Neural cell (in vitro differentiated cells): ENCODE measurements around the gene MC5R. TPM values are rescaled to one million over a fixed set of nuclear protein-coding genes. Genes with fewer than 3 reads are reported as not detected.

Experiments
- H2AFZ ChIP-seq: fragments of 200-600, 300-800 bp; sonication (generic), shearing (Covaris generic); 2 replicates; pipeline ENCODE4 v1.6.0; 2014; ENCODE audit warnings: low read depth, mild to moderate bottlenecking, antibody characterized with exemption, low read length, moderate library complexity
- H3F3A ChIP-seq: fragments of 200-600 bp; shearing (Covaris generic); 2 replicates; pipeline ENCODE4 v1.6.1; 2016; ENCODE audit warnings: mild to moderate bottlenecking, moderate library complexity, mixed read lengths, antibody characterized with exemption, low read length; ENCODE audit not compliant: insufficient read depth, poor library complexity, severe bottlenecking
- H3K27ac ChIP-seq: fragments of 200-600, 300-800 bp; sonication (generic), shearing (Covaris generic); 2 replicates; pipeline ENCODE4 v1.5.1; 2014; ENCODE audit warnings: mild to moderate bottlenecking, low read length, moderate library complexity
- H3K27me3 ChIP-seq: fragments of 300-800, 200-600 bp; sonication (generic), shearing (Covaris generic); 2 replicates; pipeline ENCODE4 v1.6.0; 2014; ENCODE audit warnings: mild to moderate bottlenecking, low read depth, low read length, moderate library complexity; ENCODE audit not compliant: insufficient read depth
- H3K36me3 ChIP-seq: fragments of 300-800, 200-600 bp; sonication (generic), shearing (Covaris generic); 2 replicates; pipeline ENCODE4 v1.5.1; 2014; ENCODE audit warnings: mild to moderate bottlenecking, antibody characterized with exemption, low read length, moderate library complexity; ENCODE audit not compliant: insufficient read depth
- H3K4me2 ChIP-seq: fragments of 300-800, 200-600 bp; sonication (generic), shearing (Covaris generic); 2 replicates; pipeline ENCODE4 v1.6.0; 2014; ENCODE audit warnings: mild to moderate bottlenecking, low read length
- H3K4me3 ChIP-seq: fragments of 300-800, 200-600 bp; sonication (generic), shearing (Covaris generic); 2 replicates; pipeline ENCODE4 v1.5.1; 2014; ENCODE audit warnings: mild to moderate bottlenecking, low read length, moderate library complexity
- H3K79me2 ChIP-seq: fragments of 200-600 bp; shearing (Covaris generic); replicated peaks from 2 replicates; pipeline ENCODE4 v1.6.0; 2014; ENCODE audit warnings: mild to moderate bottlenecking, low read length, moderate library complexity; ENCODE audit not compliant: insufficient read depth
- H3K9ac ChIP-seq: fragments of 300-800, 200-600 bp; sonication (generic), shearing (Covaris generic); 2 replicates; pipeline ENCODE4 v1.6.1; 2016; ENCODE audit warnings: mild to moderate bottlenecking, low read length, mixed read lengths
- H3K9me2 ChIP-seq: fragments of 200-600 bp; shearing (Covaris generic); 2 replicates; pipeline ENCODE4 v1.6.1; 2016; ENCODE audit warnings: mild to moderate bottlenecking, low read length, mixed read lengths; ENCODE audit not compliant: insufficient read depth
- H3K9me3 ChIP-seq: fragments of 200-600, 300-800 bp; sonication (generic), shearing (Covaris generic); 2 replicates; pipeline ENCODE4 v1.6.1; 2016; ENCODE audit warnings: mild to moderate bottlenecking, mixed run types, low read length, moderate library complexity, mixed read lengths
- H4K20me1 ChIP-seq: fragments of 200-600 bp; shearing (Covaris generic); 2 replicates; pipeline ENCODE4 v1.6.1; 2016; ENCODE audit warnings: mild to moderate bottlenecking, mixed run types; ENCODE audit not compliant: insufficient read depth
- EP300 ChIP-seq: fragments of 450-650 bp; conservative IDR thresholded peaks from 2 replicates; pipeline ENCODE4 v1.6.1; 2014; ENCODE audit warnings: antibody characterized with exemption, mild to moderate bottlenecking, moderate library complexity; ENCODE audit not compliant: poor library complexity, severe bottlenecking
- EZH2 ChIP-seq: fragments of 200-600, 300-800 bp; shearing (Covaris generic), sonication (generic); IDR thresholded peaks from 2 replicates; pipeline ENCODE4 v1.6.1; 2014; ENCODE audit warnings: antibody characterized with exemption, low read length, borderline replicate concordance, mild to moderate bottlenecking; ENCODE audit not compliant: insufficient read depth, poor library complexity, severe bottlenecking
- MXI1 ChIP-seq: fragments of 450-650 bp; conservative IDR thresholded peaks from 2 replicates; pipeline ENCODE4 v1.6.1; 2014; ENCODE audit warnings: antibody characterized with exemption, mild to moderate bottlenecking; ENCODE audit not compliant: poor library complexity, severe bottlenecking
- POLR2AphosphoS5 ChIP-seq: IDR thresholded peaks from 2 replicates; pipeline ENCODE4 v1.6.1; 2012
- RAD21 ChIP-seq: fragments of 450-650 bp; conservative IDR thresholded peaks from 2 replicates; pipeline ENCODE4 v1.6.1; 2014; ENCODE audit warnings: antibody characterized with exemption, mild to moderate bottlenecking, moderate library complexity
- SMC3 ChIP-seq: fragments of 450-650 bp; conservative IDR thresholded peaks from 2 replicates; pipeline ENCODE4 v1.6.1; 2014; ENCODE audit warnings: antibody characterized with exemption, mild to moderate bottlenecking, moderate library complexity; ENCODE audit not compliant: poor library complexity
- TAF1 ChIP-seq: IDR thresholded peaks from 2 replicates; pipeline ENCODE4 v1.6.1; 2012; ENCODE audit warnings: low read depth
- polyA plus RNA-seq: library from polyadenylated mRNA; depleted of rRNA; stranded (reverse); fragments of >200 nt; gene quantifications from 2 replicates; pipeline ENCODE4 v1.2.3, GENCODE V29; 2014
- TF ChIP-seq, protein P1 (sequence below): IDR thresholded peaks from 2 replicates; pipeline ENCODE4 v1.6.1; 2012; ENCODE audit warnings: borderline replicate concordance
- TF ChIP-seq, protein P2 (sequence below): fragments of 450-650 bp; IDR thresholded peaks from 2 replicates; pipeline ENCODE4 v1.5.1; 2014; ENCODE audit warnings: antibody characterized with exemption, mild to moderate bottlenecking, moderate library complexity; ENCODE audit not compliant: poor library complexity, severe bottlenecking

MC5R gene
- polyA plus RNA-seq, 1 donor from 2014 or later = not detected

DNA sequence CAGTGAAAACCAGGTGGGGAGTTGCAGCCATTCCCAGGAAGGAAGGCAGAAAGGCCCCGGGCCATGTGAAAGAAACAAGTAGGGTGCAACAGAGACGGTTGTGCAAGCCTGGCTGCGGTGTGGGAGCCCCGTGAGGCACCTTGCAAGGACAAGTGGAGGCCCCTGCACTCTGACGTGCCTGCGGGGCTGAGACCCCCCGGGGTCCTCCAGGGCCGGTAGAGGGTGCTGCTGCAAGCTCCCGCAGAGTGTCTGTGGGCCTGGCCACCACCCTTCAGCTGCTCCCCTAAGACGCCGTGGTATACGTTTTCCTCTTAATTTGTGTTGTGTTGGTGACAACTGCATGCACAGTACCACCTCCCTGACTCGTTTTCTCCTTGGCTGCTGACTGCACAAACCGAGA, 27.4 kb upstream of the MC5R start:
- Histone ChIP-seq H3F3A (no peaks in the 10 kb centered on the region), H3K27me3 (peaks cover 12% of the 10 kb centered on the region), H3K9ac (no peak overlapping the region), H3K4me3 (no peak overlapping the region), H3K36me3 (no peaks in the 10 kb centered on the region), H2AFZ (no peak overlapping the region), H3K4me2 (no peak overlapping the region), H3K9me2 (no peaks in the 10 kb centered on the region), H3K79me2 (no peaks in the 10 kb centered on the region), H4K20me1 (no peaks in the 10 kb centered on the region), H3K27ac (no peak overlapping the region), H3K9me3 (no peaks in the 10 kb centered on the region)
- TF ChIP-seq TAF1 (no peak), RAD21 (no peak), EZH2 (no peak), SMC3 (no peak)
- TF ChIP-seq, protein P1, sequence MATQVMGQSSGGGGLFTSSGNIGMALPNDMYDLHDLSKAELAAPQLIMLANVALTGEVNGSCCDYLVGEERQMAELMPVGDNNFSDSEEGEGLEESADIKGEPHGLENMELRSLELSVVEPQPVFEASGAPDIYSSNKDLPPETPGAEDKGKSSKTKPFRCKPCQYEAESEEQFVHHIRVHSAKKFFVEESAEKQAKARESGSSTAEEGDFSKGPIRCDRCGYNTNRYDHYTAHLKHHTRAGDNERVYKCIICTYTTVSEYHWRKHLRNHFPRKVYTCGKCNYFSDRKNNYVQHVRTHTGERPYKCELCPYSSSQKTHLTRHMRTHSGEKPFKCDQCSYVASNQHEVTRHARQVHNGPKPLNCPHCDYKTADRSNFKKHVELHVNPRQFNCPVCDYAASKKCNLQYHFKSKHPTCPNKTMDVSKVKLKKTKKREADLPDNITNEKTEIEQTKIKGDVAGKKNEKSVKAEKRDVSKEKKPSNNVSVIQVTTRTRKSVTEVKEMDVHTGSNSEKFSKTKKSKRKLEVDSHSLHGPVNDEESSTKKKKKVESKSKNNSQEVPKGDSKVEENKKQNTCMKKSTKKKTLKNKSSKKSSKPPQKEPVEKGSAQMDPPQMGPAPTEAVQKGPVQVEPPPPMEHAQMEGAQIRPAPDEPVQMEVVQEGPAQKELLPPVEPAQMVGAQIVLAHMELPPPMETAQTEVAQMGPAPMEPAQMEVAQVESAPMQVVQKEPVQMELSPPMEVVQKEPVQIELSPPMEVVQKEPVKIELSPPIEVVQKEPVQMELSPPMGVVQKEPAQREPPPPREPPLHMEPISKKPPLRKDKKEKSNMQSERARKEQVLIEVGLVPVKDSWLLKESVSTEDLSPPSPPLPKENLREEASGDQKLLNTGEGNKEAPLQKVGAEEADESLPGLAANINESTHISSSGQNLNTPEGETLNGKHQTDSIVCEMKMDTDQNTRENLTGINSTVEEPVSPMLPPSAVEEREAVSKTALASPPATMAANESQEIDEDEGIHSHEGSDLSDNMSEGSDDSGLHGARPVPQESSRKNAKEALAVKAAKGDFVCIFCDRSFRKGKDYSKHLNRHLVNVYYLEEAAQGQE = no peak

DNA sequence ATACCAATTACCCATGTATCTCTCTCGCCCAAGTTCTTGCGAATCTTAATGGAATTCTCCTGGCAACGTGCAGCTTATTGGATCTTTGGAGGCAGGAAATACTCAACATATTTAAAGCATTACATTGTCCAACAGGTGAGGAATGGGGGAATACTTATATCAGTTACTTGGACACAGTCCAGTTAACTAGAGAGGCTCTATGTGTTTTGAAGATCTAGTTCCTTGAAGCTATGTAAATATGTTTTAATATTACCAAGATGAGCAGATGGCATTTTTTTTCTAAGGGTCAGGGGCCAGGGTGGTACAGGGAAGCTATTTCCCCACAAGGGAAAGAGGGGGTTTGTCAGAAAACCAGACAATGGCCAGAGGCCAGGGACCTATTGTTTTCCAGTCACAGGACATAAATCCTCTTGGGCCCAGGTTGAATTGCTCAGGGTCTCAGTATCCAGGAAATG, 26.8 kb upstream of the MC5R start:
- no peak overlapping the region for H3K4me3 ChIP-seq
- H2AFZ ChIP-seq = no peak overlapping the region
- no peaks in the 10 kb centered on the region for H3K9me3 ChIP-seq
- no peaks in the 10 kb centered on the region for H4K20me1 ChIP-seq
- no peak overlapping the region for H3K4me2 ChIP-seq
- no peaks in the 10 kb centered on the region for H3F3A ChIP-seq
- H3K9ac ChIP-seq = no peak overlapping the region
- no peak overlapping the region for H3K27ac ChIP-seq
- H3K27me3 ChIP-seq = peaks cover 14% of the 10 kb centered on the region
- no peaks in the 10 kb centered on the region for H3K36me3 ChIP-seq
- no peaks in the 10 kb centered on the region for H3K9me2 ChIP-seq
- no peak for TF ChIP-seq EZH2
- TF ChIP-seq MXI1 = no peak
- TF ChIP-seq POLR2AphosphoS5 = no peak
- TF ChIP-seq RAD21 = no peak
- no peak for TF ChIP-seq SMC3
- no peak for TF ChIP-seq EP300
- H3K79me2 ChIP-seq = no peaks in the 10 kb centered on the region

DNA sequence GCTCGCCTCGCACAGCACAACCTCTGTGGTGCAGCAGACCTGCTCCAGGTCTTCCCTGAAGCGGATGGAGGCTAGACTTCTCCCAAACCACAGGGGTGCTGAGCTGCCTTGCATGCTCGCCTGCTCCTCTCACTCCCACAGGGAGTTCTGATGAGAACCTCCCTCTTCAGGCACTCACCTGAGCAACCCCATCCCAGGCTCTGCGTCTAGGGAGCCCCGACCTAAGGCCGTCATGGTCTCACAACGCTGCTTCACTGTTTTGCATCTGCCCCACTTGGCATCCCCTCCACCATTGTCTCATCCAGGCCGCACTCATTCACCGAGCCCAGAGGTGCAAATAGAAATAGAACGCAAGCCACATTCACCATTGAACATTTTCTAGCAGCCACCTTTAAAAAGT, 24.6 kb upstream of the MC5R start:
- Histone ChIP-seq H3K9ac (no peak overlapping the region), H3K4me2 (no peak overlapping the region), H3K9me2 (no peaks in the 10 kb centered on the region), H4K20me1 (no peaks in the 10 kb centered on the region), H3F3A (no peaks in the 10 kb centered on the region), H3K36me3 (no peaks in the 10 kb centered on the region), H3K9me3 (no peaks in the 10 kb centered on the region), H3K4me3 (no peak overlapping the region), H3K79me2 (no peaks in the 10 kb centered on the region), H3K27me3 (peaks cover 14% of the 10 kb centered on the region), H2AFZ (no peak overlapping the region), H3K27ac (no peak overlapping the region)
- TF ChIP-seq EZH2 (no peak), TAF1 (no peak), SMC3 (no peak), RAD21 (no peak), POLR2AphosphoS5 (no peak), EP300 (no peak), MXI1 (no peak)
- TF ChIP-seq, protein P1 = no peak
- TF ChIP-seq, protein P2, sequence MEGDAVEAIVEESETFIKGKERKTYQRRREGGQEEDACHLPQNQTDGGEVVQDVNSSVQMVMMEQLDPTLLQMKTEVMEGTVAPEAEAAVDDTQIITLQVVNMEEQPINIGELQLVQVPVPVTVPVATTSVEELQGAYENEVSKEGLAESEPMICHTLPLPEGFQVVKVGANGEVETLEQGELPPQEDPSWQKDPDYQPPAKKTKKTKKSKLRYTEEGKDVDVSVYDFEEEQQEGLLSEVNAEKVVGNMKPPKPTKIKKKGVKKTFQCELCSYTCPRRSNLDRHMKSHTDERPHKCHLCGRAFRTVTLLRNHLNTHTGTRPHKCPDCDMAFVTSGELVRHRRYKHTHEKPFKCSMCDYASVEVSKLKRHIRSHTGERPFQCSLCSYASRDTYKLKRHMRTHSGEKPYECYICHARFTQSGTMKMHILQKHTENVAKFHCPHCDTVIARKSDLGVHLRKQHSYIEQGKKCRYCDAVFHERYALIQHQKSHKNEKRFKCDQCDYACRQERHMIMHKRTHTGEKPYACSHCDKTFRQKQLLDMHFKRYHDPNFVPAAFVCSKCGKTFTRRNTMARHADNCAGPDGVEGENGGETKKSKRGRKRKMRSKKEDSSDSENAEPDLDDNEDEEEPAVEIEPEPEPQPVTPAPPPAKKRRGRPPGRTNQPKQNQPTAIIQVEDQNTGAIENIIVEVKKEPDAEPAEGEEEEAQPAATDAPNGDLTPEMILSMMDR = no peak
